OCI-LY7 (cell line): ENCODE results near the gene ZFP36L2. TPM values are rescaled to one million over a fixed set of nuclear protein-coding genes. Genes with fewer than 3 reads are reported as not detected.
A peak's percentile ranks its signal among the peaks of the same experiment; 100 is the strongest.

Experiments
- BruUV-seq: library from RNA; stranded (reverse); fragments of 400-500 nt; replicated peaks from 2 replicates; lab custom pipeline; 2021; lab: Mats Ljungman, UMichigan
- CTCF ChIA-PET: fragments of 300-600 bp; sonication (Branson Sonifier 250); formaldehyde crosslinking; loops from one replicate; lab custom pipeline; 2022; ENCODE audit warnings: antibody characterized with exemption; ENCODE audit not compliant: unreplicated experiment; lab: Charles Lee
- POLR2A ChIA-PET: fragments of 300-600 bp; sonication (Branson Sonifier 250); formaldehyde crosslinking; loops from one replicate; lab custom pipeline; 2022; ENCODE audit warnings: antibody characterized with exemption; lab: Charles Lee
- DNase-seq: peaks from one replicate; pipeline ENCODE4 v3.0.0-alpha.2; 2015; ENCODE audit warnings: low spot score
- H2AFZ ChIP-seq: fragments of 200-600 bp; sonication (generic), shearing (Covaris generic); 2 replicates; pipeline ENCODE4 v1.6.1; 2014; ENCODE audit warnings: mild to moderate bottlenecking, antibody characterized with exemption, low read length, moderate library complexity
- H3K27ac ChIP-seq: fragments of 200-600 bp; sonication (generic); 2 replicates; pipeline ENCODE4 v1.5.1; 2014; ENCODE audit warnings: mixed run types, low read depth, mild to moderate bottlenecking, moderate library complexity, low read length, inconsistent platforms; ENCODE audit not compliant: poor library complexity, severe bottlenecking
- H3K36me3 ChIP-seq: fragments of 200-600 bp; sonication (generic); 2 replicates; pipeline ENCODE4 v1.6.1; 2014; ENCODE audit warnings: mild to moderate bottlenecking, antibody characterized with exemption, low read length, moderate library complexity, mixed read lengths; ENCODE audit not compliant: insufficient read depth
- H3K4me1 ChIP-seq: fragments of 200-600 bp; sonication (generic); 2 replicates; pipeline ENCODE4 v1.5.1; 2014; ENCODE audit warnings: mild to moderate bottlenecking, low read length; ENCODE audit not compliant: insufficient read depth, poor library complexity, severe bottlenecking
- H3K4me2 ChIP-seq: fragments of 200-600 bp; sonication (generic); 2 replicates; pipeline ENCODE4 v1.6.1; 2014; ENCODE audit warnings: mild to moderate bottlenecking, low read length
- H3K4me3 ChIP-seq: fragments of 200-600 bp; sonication (generic); 2 replicates; pipeline ENCODE4 v1.5.1; 2014; ENCODE audit warnings: mild to moderate bottlenecking, low read depth, low read length; ENCODE audit not compliant: poor library complexity, severe bottlenecking
- H3K79me2 ChIP-seq: fragments of 200-600 bp; sonication (generic); 2 replicates; pipeline ENCODE4 v1.6.1; 2016; ENCODE audit warnings: low read depth, mild to moderate bottlenecking, low read length, moderate library complexity, mixed read lengths; ENCODE audit not compliant: insufficient read depth
- H3K9me2 ChIP-seq: fragments of 200-600 bp; sonication (generic); 2 replicates; pipeline ENCODE4 v1.6.1; 2016; ENCODE audit warnings: mild to moderate bottlenecking, low read length, mixed read lengths; ENCODE audit not compliant: insufficient read depth
- H3K9me3 ChIP-seq: fragments of 200-600 bp; sonication (generic); 2 replicates; pipeline ENCODE4 v1.6.1; 2014; ENCODE audit warnings: mild to moderate bottlenecking, mixed run types, low read length, mixed read lengths
- H4K20me1 ChIP-seq: fragments of 200-600 bp; sonication (generic); 2 replicates; pipeline ENCODE4 v1.6.1; 2014; ENCODE audit warnings: mild to moderate bottlenecking, antibody characterized with exemption, low read length, moderate library complexity, mixed read lengths; ENCODE audit not compliant: insufficient read depth
- EZH2phosphoT487 ChIP-seq: fragments of 200-600 bp; sonication (generic); IDR thresholded peaks from 2 replicates; pipeline ENCODE4 v1.6.1; 2018; ENCODE audit warnings: low read depth, borderline replicate concordance, mild to moderate bottlenecking, mixed run types, antibody characterized with exemption, low read length, moderate library complexity, mixed read lengths
- intact Hi-C: fragments of 100-400 bp; cut with micrococcal nuclease; formaldehyde crosslinking; loops from one replicate; pipeline ENCODE4 v1.10.0; 2022; ENCODE audit not compliant: unreplicated experiment
- total RNA-seq, 2 experiments: library from RNA; depleted of rRNA in 1 of 2; stranded (reverse); fragments of >200 nt in 1 of 2; shearing (Covaris generic) in 1 of 2; gene quantifications; 2 replicates each; pipeline ENCODE4 v1.2.3, GENCODE V29; 2014 to 2022
- TF ChIP-seq, protein P1 (sequence below): fragments of 200-600 bp; sonication (generic); conservative IDR thresholded peaks from 2 replicates; pipeline ENCODE4 v1.5.1; 2014; ENCODE audit warnings: mild to moderate bottlenecking, antibody characterized with exemption, low read length, moderate library complexity, mixed read lengths

Gene ZFP36L2
- total RNA-seq, 2 experiments from 2014 or later = 6.8 to 37.2 TPM

DNA sequence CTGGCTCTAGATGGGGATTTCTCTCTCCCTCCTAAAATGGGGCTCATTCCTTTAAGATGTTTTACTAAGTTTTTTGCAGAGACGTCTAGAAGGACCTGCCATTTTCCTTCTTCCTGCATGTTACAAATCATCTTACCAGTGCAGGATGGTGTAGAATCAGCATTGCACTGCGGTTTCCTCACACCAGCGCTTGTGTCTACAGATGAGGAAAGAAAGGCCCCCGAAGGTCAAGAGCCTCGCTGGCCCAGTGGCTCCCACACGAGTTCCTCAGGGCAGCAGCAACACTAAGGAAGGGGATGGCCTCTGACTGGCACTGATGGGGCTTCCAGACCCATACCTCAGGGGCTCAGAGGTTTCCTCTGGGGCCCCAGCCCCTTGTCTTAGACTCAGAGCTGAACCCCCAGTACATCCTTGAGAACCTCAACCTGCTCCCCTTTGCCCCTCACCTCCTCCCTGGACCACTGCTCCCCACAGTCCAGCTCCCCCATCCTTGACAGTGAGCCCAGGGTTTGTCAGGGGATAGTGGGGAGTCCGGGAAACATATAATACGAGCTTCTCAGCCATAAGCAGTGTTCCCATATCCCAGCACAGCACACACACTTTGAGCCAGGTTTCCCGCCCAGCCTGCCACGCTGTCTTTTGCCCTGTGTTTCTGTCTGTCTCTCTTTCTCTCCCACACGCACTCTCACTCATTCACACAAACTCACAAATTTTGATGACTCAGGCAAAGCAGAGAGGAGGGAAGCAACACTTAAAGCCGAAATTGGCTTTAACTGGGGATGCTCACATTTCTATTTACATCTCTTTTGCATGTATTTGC, 29.4 kb downstream of the ZFP36L2 start:
- intact Hi-C loops = no loop called here
- CTCF ChIA-PET = no interaction called here
- H2AFZ ChIP-seq = no peak overlapping the region
- no peaks in the 10 kb centered on the region for H3K9me2 ChIP-seq
- no peak for DNase-seq
- peaks cover 52% of the 10 kb centered on the region for H3K4me1 ChIP-seq
- no peaks in the 10 kb centered on the region for H3K79me2 ChIP-seq
- H3K4me2 ChIP-seq = peak overlapping the region; percentile 24
- no peaks in the 10 kb centered on the region for H4K20me1 ChIP-seq
- TF ChIP-seq, protein P1, sequence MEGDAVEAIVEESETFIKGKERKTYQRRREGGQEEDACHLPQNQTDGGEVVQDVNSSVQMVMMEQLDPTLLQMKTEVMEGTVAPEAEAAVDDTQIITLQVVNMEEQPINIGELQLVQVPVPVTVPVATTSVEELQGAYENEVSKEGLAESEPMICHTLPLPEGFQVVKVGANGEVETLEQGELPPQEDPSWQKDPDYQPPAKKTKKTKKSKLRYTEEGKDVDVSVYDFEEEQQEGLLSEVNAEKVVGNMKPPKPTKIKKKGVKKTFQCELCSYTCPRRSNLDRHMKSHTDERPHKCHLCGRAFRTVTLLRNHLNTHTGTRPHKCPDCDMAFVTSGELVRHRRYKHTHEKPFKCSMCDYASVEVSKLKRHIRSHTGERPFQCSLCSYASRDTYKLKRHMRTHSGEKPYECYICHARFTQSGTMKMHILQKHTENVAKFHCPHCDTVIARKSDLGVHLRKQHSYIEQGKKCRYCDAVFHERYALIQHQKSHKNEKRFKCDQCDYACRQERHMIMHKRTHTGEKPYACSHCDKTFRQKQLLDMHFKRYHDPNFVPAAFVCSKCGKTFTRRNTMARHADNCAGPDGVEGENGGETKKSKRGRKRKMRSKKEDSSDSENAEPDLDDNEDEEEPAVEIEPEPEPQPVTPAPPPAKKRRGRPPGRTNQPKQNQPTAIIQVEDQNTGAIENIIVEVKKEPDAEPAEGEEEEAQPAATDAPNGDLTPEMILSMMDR = no peak
- no peak for TF ChIP-seq EZH2phosphoT487
- no peak overlapping the region for H3K4me3 ChIP-seq
- H3K9me3 ChIP-seq = no peaks in the 10 kb centered on the region
- H3K36me3 ChIP-seq = no peaks in the 10 kb centered on the region
- no TSS peak for BruUV-seq
- POLR2A ChIA-PET = interaction anchor here (1.2 kb wide), 1 partner anchor 19 kb away, joined by 3 read pairs; no protein-coding TSS in a partner anchor
- no peak overlapping the region for H3K27ac ChIP-seq

- Histone ChIP-seq H3K36me3 (no peaks in the 10 kb centered on the region), H3K9me3 (no peaks in the 10 kb centered on the region), H3K4me1 (peaks cover 48% of the 10 kb centered on the region), H3K27ac (peak overlapping the region; percentile 71), H3K4me3 (peak overlapping the region; percentile 33), H3K4me2 (peak overlapping the region; percentile 62), H4K20me1 (no peaks in the 10 kb centered on the region), H3K79me2 (no peaks in the 10 kb centered on the region), H2AFZ (peak overlapping the region; percentile 81), H3K9me2 (no peaks in the 10 kb centered on the region)
- ChIA-PET CTCF (interaction anchor here (1.5 kb wide), 1 partner anchor 19 kb away, joined by 3 read pairs; no protein-coding TSS in a partner anchor), POLR2A (interaction anchor here (0.5 to 2.1 kb wide), 10 partner anchors 8 to 91 kb away, joined by 3 to 10 read pairs (median 4); partner anchors contain the start of gene ZFP36L2)
- BruUV-seq = no TSS peak
- intact Hi-C loops = loop anchor here (2.0 kb wide), 1 partner anchor 63 kb away; no protein-coding TSS in a partner anchor
- no peak for DNase-seq
- no peak for TF ChIP-seq EZH2phosphoT487
- TF ChIP-seq, protein P1 = no peak
These were observed 32.1 kb downstream of the ZFP36L2 start for GRCh38 chr2:43194121-43194869.
